Measurements from ENCODE around the gene ATG5.

ATG5 gene

DNA sequence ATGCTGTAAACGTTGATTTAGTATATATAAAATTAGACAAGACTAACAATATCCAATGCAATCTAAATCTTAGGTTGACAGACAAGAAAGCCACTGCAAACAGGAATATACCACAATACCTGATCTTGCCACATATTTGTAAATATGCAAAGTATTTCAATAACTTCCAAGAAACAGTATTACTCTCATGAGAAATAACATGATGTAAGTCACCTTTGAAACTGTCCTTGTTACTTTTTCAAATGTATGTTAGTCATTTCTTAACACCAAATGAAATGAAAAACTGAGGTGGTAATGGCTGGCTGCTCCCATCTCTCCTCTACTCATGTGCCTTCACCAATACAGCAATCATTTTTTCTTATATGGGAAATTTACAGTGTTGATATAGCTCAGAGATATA, 118.7 kb downstream of the ATG5 start:
- no peak for DNase-seq (ENCODE audit: insufficient read length, low spot score)
- TF ChIP-seq, protein P1, sequence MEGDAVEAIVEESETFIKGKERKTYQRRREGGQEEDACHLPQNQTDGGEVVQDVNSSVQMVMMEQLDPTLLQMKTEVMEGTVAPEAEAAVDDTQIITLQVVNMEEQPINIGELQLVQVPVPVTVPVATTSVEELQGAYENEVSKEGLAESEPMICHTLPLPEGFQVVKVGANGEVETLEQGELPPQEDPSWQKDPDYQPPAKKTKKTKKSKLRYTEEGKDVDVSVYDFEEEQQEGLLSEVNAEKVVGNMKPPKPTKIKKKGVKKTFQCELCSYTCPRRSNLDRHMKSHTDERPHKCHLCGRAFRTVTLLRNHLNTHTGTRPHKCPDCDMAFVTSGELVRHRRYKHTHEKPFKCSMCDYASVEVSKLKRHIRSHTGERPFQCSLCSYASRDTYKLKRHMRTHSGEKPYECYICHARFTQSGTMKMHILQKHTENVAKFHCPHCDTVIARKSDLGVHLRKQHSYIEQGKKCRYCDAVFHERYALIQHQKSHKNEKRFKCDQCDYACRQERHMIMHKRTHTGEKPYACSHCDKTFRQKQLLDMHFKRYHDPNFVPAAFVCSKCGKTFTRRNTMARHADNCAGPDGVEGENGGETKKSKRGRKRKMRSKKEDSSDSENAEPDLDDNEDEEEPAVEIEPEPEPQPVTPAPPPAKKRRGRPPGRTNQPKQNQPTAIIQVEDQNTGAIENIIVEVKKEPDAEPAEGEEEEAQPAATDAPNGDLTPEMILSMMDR (IDR thresholded peaks at IDR 0.05; ENCODE audit: insufficient read depth, missing control alignments) = no peak
- no peak for FAIRE-seq

GRCh38 chr6:106204961-106205360, 120.6 kb downstream of the ATG5 start:
- no peak for DNase-seq (ENCODE audit: insufficient read length, low spot score)

DNA sequence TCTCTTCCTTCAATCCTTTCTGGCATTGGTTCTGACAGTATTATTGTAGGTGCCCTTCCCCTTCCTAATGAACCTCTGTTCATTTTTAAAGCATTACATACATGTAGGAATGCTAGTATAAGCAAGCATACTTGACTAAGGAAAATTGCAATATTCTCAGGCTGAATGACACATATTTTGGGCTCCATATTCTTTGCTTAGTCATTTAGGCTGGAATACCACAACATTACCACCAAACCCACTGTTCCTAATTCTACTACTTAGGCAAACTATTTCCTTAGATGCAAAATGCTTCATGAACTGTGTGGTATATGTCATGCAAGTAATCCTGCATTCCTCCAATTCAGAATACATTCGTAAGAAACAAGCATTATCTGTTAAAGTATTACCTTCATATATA, 125.6 kb downstream of the ATG5 start:
- DNase-seq (ENCODE audit: insufficient read length, low spot score) (no peak), FAIRE-seq (no peak)
- TF ChIP-seq, protein P1 (IDR thresholded peaks at IDR 0.05; ENCODE audit: insufficient read depth, missing control alignments) = no peak

More at GRCh38 chr6:106204961-106205360, 120.6 kb downstream of the ATG5 start:
- FAIRE-seq = no peak
- TF ChIP-seq, protein P1 (IDR thresholded peaks at IDR 0.05; ENCODE audit: insufficient read depth, missing control alignments) = no peak

DNA sequence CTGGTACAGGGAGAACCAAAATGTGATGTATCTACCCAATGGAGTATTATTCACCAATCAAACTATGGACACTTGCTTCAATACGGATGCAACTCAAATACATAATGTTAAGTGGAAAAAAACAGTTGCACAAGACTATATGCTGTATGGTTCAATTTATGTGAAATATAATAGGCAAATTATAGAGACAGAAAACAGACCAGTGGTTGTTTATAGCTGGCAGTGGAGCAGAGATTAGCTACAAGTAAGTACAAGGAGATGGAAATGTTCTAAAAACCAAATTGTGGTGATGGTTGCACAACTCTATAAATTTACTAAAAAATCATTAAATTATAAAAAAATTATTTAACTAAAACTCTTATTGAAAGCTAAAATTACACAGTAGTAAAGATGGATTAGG, 126.2 kb downstream of the ATG5 start:
- TF ChIP-seq, protein P1 (IDR thresholded peaks at IDR 0.05; ENCODE audit: insufficient read depth, missing control alignments) = no peak
- FAIRE-seq = no peak

DNA sequence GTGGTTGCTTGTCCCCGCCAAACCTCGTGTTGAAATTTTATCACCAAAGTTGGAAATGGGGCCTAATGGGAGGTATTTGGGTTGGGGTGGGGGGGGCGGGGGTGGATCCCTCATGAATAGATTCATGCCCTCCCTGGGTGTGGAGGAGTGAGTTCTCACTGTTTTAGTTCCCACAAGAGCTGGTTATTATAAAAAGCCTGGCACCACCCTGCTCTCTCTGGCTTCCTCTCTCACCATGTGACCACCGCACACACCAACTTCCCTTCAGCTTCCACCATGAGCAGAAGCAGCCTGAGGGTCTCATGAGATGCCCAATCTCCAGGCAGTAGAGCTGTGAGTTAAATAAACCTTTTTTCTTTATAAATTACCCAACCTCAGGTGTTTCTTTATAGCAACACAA, 128.1 kb downstream of the ATG5 start:
- TF ChIP-seq, protein P1 (IDR thresholded peaks at IDR 0.05; ENCODE audit: insufficient read depth, missing control alignments) = no peak
- DNase-seq (ENCODE audit: insufficient read length, low spot score) = no peak
- FAIRE-seq = no peak

More for the DNA sequence above, 126.2 kb downstream of the ATG5 start:
- no peak for DNase-seq (ENCODE audit: insufficient read length, low spot score)

- TF ChIP-seq, protein P1 (IDR thresholded peaks at IDR 0.05; ENCODE audit: insufficient read depth, missing control alignments) = no peak
- FAIRE-seq (no peak), DNase-seq (ENCODE audit: insufficient read length, low spot score) (no peak)
Measured at GRCh38 chr6:106194949-106195921, 130.3 kb downstream of the ATG5 start.

DNA sequence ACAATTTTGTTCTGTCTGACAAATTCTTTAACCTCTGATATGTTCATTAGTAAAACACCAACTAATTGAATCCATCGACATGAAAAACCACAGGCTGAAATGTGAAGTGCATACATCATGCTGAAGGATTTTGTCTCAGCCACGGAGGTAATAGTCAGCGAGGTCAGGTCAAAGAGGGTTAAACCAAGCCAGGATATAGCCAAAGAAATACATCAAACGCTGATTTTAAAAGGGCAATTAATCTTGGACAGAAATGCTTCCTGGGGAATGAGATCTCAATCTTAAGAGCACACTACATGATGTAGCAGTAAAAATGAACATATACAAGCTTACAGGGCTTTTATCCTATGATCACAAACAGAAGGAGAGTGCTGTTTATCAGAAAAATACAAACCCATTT, 132.7 kb downstream of the ATG5 start:
- DNase-seq (ENCODE audit: insufficient read length, low spot score) = no peak
- TF ChIP-seq, protein P1 (IDR thresholded peaks at IDR 0.05; ENCODE audit: insufficient read depth, missing control alignments) = no peak
- no peak for FAIRE-seq

Measured in D721Med (cell line).